ENCODE results near the gene RTF1. TPM values are rescaled to one million over a fixed set of nuclear protein-coding genes. Genes with fewer than 3 reads are reported as not detected.

Gene RTF1
- total RNA-seq, 1 experiment from 2014 or later, result 47.6 TPM

- H3K36me3 ChIP-seq (ENCODE audit: insufficient read depth, low read length, poor library complexity, severe bottlenecking), result peaks cover 14% of the 10 kb centered on the region
- no peak for DNase-seq (ENCODE audit: low spot score)
- intact Hi-C loops (cut with micrococcal nuclease; ENCODE audit: unreplicated experiment), result no loop called here
- no peaks in the 10 kb centered on the region for H3K4me1 ChIP-seq (ENCODE audit: insufficient read depth, low read length, poor library complexity, severe bottlenecking)
- no peaks in the 10 kb centered on the region for H3K27me3 ChIP-seq (replicated peaks; ENCODE audit: insufficient read depth, low read depth, low read length, poor library complexity)
- POLR2A ChIA-PET (ENCODE audit: low non-redundant PET), result no interaction called here
- CTCF ChIA-PET, result no interaction called here
- H3K4me3 ChIP-seq (ENCODE audit: low read depth, low read length, poor library complexity, severe bottlenecking), result no peak overlapping the region
- TF ChIP-seq CTCF (conservative IDR thresholded peaks at IDR 0.05; ENCODE audit: low read depth, low read length), result no peak
- TF ChIP-seq EZH2 (IDR thresholded peaks at IDR 0.05; ENCODE audit: borderline replicate concordance, low read depth, low read length, poor library complexity, severe bottlenecking), result no peak
- H3K9me3 ChIP-seq (ENCODE audit: low read depth, low read length, poor library complexity, severe bottlenecking), result no peaks in the 10 kb centered on the region
- no TSS peak for BruUV-seq (replicated peaks)
- no peak overlapping the region for H3K27ac ChIP-seq (ENCODE audit: low read depth, low read length, poor library complexity, severe bottlenecking)
Observed at GRCh38 chr15:41396111-41396510, 20.8 kb upstream of the RTF1 start.

DNA sequence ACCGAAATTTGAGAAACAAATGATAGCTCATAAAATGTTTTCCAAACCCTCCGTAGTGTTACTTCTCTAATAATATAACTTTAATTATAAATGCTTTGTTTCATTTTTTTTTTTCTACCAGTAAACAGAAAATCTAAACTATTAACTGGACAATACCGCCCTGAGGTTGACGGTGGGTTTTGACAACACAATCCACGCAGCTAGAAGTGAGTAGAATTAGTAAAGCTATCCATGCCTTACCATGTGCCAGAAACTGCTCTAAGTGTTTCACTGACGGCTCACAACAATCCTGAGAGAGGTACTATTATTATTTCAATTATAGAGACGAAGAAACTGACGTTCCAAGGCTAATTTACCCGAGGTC, 15.0 kb upstream of the RTF1 start:
- no peaks in the 10 kb centered on the region for H3K27me3 ChIP-seq (replicated peaks; ENCODE audit: insufficient read depth, low read depth, low read length, poor library complexity)
- TF ChIP-seq EZH2 (IDR thresholded peaks at IDR 0.05; ENCODE audit: borderline replicate concordance, low read depth, low read length, poor library complexity, severe bottlenecking) (no peak), CTCF (conservative IDR thresholded peaks at IDR 0.05; ENCODE audit: low read depth, low read length) (no peak)
- peak overlapping the region; percentile 93 for H3K4me3 ChIP-seq (ENCODE audit: low read depth, low read length, poor library complexity, severe bottlenecking)
- no peak for DNase-seq (ENCODE audit: low spot score)
- BruUV-seq (replicated peaks), result TSS peak; percentile 95
- intact Hi-C loops (cut with micrococcal nuclease; ENCODE audit: unreplicated experiment), result no loop called here
- H3K9me3 ChIP-seq (ENCODE audit: low read depth, low read length, poor library complexity, severe bottlenecking), result no peaks in the 10 kb centered on the region
- ChIA-PET CTCF (no interaction called here), POLR2A (ENCODE audit: low non-redundant PET) (no interaction called here)
- no peaks in the 10 kb centered on the region for H3K4me1 ChIP-seq (ENCODE audit: insufficient read depth, low read length, poor library complexity, severe bottlenecking)
- peak overlapping the region; percentile 87 for H3K27ac ChIP-seq (ENCODE audit: low read depth, low read length, poor library complexity, severe bottlenecking)
- H3K36me3 ChIP-seq (ENCODE audit: insufficient read depth, low read length, poor library complexity, severe bottlenecking), result no peaks in the 10 kb centered on the region

DNA sequence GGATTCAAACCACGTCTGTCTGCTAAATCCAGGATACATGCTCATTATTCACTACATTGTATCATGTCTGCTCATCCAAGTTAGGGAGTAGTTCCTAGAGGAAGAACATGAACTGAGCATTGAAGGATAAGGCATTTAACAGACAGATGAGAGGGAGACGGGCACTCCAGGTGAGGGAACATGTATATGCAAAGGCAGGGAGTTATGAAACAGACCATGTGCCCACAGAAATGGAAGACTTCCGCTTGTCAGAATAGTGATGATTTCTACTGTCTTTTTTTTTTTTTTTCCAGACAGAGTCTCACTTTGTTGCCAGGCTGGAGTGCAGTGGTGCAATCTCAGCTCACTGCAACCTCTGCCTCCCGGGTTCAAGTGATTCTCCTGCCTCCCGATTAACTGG, 9.6 kb upstream of the RTF1 start:
- intact Hi-C loops (cut with micrococcal nuclease; ENCODE audit: unreplicated experiment), result no loop called here
- no TSS peak for BruUV-seq (replicated peaks)
- no peaks in the 10 kb centered on the region for H3K27me3 ChIP-seq (replicated peaks; ENCODE audit: insufficient read depth, low read depth, low read length, poor library complexity)
- no peak overlapping the region for H3K4me3 ChIP-seq (ENCODE audit: low read depth, low read length, poor library complexity, severe bottlenecking)
- no peak for DNase-seq (ENCODE audit: low spot score)
- H3K36me3 ChIP-seq (ENCODE audit: insufficient read depth, low read length, poor library complexity, severe bottlenecking), result no peaks in the 10 kb centered on the region
- H3K4me1 ChIP-seq (ENCODE audit: insufficient read depth, low read length, poor library complexity, severe bottlenecking), result no peaks in the 10 kb centered on the region
- no peaks in the 10 kb centered on the region for H3K9me3 ChIP-seq (ENCODE audit: low read depth, low read length, poor library complexity, severe bottlenecking)
- no peak for TF ChIP-seq CTCF (conservative IDR thresholded peaks at IDR 0.05; ENCODE audit: low read depth, low read length)
- POLR2A ChIA-PET (ENCODE audit: low non-redundant PET), result no interaction called here
- H3K27ac ChIP-seq (ENCODE audit: low read depth, low read length, poor library complexity, severe bottlenecking), result no peak overlapping the region
- CTCF ChIA-PET, result no interaction called here

Data from A673 (cell line).